HG02973 (cell line): ENCODE results near the gene APBA2.

Source experiments
- ATAC-seq: cut with Tn5 transposase; IDR thresholded peaks from one replicate; pipeline ENCODE4 v1.9.1; 2021; ENCODE audit warnings: moderate library complexity; ENCODE audit not compliant: unreplicated experiment

Gene APBA2

DNA sequence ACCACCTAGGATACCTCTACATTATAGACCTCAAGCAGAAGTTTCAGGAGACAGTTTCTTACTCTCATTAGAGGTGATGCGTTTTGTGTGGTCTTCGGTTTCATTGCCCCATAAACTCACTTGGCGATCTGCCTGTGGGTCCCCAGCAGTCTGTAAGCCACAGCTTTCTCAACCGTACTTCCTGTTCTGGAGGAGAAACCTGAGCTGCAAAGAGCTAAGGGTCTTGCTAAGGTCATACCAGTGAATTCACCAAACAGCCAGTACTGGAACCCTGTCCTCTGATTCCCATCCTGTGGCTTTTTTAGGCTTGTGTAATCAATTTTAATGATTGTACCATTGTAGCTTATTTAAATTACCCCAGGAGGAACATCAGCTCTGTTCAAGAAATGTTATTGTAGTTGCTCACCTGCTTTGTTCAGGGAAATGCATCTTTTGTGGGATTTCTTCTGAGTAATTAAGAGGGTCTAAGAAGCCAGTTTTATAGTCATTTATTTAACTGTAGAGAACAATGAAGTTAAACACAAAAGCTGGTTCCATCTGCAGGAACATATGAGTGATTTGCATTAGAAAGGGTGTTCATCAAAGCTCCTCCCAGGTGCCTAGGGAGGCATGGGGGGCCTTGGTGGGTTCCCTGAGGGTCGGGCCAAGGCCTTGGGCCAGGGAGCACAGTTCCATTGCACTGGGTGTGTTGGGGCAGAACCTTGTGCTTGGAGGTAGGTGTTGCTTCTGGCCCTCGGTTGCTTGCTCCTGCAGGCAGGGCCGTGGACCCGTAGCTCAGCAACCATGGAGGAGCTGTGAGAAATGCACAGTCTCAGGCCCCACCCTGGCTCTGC, 69.6 kb downstream of the APBA2 start:
- ATAC-seq, result no peak

DNA sequence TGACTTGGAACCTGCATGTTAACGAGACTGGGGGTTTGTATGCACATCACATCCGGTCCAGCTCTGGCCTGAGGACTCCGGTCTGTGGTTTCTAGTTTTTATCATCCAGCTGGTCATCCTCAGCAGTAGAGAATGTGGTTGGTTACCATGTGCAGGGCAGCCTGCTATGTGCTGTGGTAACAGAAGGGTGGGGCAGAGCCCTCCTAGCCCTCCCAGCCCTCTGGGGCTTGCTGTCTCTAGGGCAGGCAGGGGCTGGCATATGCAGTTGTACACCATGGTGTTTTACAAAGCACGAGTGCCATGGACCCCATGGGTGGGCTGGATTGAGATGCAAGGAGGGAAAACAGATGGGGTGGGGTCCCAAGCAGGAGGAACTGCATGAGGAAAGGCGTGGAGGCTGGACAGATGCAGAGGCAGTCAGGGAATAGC, 70.2 kb downstream of the APBA2 start:
- no peak for ATAC-seq

DNA sequence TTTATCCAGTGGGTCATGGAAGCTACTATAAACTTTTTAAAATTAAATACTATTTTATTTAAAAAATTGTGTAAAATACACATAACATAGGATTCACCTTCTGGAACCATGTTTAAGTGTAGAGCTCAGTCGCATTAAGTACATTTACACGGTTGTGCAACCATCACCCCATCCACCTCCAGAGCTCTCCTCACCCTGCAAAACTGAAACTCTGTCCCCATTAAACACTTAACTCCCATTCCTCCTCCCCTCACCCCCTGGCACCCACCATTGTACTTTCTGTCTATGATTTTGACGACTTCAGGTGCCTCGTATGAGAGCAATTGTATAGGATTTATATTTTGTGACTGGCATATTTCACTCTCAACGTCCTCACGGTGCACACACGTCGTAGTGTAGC, 70.7 kb downstream of the APBA2 start:
- no peak for ATAC-seq

DNA sequence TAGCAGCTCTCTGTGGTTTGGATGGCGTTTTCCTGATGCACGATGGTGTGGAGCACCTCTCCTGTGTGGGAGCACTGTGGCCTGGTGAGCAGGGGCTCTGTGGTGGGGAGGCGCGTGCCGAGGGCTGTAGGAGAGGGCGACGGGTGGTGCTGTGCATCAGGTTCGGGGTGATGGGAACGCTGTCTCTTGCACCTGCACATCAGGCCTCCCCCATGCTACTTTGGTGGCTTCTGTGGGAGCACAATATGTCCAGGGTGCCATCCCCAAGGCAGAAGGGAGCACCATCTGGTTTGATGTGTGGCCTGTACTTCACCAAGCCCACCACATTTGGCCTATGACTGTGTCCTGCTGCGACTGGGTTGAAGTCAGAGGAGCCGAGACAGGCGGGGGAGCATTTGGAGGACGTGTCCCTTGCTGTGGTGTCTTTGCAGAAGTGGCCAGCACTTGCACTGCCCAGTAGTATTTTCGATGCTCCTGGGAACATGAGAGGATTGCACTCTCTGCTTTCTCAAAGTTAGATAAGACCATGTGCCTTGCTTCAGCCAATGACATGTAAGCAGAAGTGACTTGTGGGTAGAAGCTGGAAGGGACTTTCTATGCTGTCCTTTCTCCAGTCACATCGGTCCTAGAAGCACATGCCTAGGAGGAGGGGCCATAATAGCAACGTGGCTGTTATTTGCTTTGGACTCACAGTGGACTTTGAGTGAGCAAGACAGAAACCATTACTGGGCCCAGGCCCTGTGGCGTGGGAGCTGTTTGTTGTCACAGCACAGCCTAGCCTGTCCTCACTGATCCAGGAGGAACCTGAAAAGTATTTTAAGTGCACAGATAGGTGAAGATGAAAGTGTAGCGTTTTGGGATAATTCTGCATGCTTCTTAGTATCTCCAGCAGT, 72.1 kb downstream of the APBA2 start:
- ATAC-seq, result no peak

DNA sequence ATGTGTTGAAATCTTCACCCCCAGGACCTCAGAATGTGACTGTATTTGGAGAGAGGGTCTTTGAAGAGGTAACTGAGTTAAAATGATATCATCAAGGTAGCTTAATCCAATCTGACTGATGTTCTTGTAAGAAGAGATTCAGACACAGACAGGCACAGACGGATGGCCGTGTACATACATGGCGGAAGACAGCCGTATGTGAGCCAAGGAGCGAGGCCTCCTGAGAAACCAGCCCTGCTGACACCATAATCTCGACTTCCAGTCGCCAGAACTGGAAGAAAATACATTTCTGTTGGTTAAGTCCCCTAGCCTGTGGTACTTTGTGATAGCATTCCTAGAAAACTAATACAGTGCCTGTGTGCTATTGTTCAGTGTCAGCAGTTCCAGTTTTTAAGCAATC, 73.6 kb downstream of the APBA2 start:
- no peak for ATAC-seq

DNA sequence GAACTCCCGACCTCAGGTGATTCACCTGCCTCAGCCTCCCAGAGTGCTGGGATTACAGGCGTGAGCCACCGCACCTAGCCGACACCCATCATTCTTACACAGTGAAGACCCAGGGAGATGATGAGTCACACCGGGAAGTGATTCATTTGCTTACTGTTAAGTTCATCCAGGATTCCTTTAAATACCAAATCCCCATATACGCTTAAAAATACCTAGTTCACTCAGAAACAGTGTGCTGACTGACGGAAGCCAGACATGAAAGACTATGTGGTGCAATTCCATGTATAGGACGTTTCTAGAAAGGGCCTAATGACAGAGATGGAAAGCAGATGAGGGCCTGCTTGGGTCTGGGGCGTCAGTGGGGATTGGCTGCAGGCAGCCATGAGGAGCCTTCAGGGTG, 75.2 kb downstream of the APBA2 start:
- no peak for ATAC-seq

DNA sequence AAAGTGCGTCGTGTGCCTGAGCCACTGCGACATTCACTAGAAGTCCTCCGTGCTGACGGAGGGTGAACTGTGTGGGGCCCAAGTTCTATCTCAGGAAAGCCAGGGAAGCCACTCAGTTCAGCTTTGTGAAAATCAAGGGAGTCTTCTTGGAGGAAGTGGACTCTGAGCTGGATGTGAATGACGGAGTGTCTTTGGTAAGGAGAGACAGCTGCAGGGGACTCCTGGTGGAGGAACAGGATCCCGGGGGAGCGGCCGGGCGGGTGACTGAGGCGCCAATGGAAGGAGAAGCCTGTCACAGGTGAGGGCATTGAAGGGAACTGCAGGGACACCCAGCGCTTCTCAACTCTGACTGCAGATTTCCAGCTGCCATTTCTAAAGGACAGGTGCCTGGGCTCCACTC, 75.6 kb downstream of the APBA2 start:
- no peak for ATAC-seq

DNA sequence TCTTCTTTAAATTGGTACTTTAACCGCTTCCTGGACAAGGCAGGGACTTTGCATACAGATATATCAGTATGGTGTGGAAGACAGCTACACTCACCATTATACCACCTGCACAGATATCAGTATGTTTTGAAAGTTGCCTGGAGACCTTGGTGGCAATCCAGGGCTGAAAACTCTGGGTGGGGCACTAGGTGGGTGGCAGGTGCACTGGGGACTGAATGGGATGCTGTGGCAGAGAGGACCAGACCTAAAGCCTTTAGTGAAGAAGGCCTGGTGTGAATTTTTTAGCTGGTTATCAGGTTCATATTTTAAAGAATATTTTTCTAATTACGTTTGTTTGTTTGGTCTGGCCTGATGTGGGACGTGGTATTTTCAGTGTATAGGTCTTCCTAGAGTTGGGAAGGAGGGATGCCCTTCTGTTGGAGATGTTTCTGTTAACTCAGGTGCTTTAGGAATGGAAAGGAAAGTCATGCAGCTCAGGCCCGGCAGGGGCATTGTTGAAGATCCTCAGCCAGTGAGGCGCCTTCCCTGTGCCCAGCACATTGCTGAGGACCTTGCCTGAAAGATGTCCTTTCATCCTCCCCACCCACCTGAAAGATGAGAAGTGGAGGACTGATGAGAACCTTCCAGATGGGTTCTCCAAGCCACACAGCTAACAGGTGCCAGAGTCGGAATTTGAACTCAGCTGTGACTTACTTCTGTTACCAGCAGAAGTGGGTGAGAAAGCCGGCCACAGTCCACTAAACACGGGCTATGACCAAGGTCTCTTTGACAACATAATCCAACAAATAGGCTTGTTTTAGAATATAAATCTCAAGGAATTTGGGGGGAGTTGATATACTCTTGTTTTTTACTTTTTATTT, 77.3 kb downstream of the APBA2 start:
- no peak for ATAC-seq

DNA sequence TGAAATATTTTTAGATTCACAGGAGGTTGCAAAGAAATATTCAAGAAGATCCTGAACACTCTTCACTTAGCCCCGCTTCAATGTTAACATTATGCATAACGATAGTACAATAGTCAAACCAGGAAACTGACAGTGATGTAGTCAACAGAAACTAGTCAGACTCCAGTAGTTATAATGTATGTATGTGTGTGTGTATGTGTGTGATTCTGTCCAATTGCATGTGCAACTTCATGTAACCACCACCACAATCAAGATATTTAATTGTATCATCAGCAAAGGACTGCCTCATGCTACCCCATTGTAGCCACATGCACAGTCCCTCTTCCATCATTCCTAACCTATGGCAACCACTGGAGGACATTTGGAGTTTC, 77.9 kb downstream of the APBA2 start:
- no peak for ATAC-seq

DNA sequence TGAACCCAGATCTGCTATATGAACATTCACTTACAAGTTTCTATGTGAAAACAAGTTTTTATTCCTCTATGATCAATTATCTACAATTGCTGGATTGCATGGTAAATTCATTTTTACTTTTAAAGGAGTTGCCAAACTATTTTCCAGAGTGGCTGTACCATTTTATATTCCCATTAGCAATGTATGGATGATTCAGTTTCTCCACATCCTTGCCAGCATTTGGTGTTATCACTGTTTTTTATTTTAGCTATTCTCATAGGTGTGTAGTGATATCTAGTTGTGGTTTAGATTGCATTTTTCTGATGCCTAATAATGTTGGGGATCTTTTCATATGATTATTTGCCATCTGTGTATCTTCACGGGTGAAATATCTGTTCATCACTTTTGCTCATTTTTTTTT, 78.3 kb downstream of the APBA2 start:
- ATAC-seq, result no peak

DNA sequence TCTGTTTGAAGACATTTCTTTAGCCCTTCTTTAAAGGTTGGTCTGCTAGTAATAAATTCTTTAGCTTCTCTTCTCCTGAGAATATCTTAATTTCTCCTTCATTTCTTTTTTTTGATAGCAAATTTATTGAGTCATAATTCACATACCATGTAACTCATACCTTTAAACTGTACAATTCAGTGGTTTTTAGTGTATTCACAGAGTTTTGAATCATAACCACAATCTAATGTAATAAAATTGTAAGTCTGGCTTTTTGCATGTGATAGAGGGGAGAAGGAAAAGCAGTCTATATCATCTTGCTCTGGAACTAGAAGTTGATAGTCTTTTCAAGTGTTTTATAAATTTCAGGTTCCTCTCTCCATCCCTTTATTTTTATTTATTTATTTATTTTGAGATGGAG, 81.3 kb downstream of the APBA2 start:
- ATAC-seq, result no peak

DNA sequence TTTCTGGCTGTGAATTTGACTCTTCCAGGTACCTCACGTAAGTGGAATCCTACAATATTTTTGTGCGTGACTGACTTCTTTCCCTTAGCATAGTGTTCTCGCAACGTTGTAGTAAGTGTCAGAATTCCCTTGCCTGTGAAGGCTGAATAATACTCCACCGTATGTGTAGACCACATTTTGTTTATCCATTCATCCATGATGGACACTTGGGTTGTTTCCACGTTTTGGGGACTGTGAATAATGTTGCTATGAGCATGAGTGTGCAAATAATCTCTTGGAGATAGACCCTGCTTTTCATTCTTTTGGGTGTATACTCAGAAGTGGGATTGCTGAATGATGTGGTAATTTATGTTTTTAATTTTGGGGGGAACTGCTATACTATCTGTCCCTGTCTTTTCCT, 82.2 kb downstream of the APBA2 start:
- no peak for ATAC-seq

DNA sequence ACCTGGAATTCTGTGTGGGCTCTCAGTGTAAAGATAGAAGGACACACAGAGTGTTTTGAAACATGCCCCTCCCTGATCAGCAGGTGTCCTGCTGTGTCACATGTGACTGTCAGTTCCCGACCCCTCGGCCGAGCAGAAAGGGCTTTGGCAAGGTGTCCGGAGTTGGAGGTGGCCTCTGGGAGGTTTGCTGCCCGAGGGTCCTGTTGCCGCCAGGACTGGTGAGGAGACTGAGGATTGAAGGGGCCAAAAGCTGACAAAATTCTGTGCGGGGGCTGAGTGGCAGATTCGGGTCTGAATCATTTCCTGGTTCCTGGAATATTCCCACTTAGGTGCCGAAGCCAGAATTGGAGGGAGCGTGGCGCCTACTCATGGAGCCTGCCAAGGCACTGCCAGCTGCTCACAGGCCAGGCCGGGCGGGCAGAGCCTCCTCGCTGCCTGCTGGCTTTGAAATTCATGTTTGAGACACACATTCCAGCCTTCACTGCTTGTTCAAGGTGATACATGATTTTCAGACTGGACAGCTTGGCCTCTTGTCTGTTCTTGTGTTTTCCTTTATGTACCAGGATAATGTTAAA, 83.8 kb downstream of the APBA2 start:
- no peak for ATAC-seq

DNA sequence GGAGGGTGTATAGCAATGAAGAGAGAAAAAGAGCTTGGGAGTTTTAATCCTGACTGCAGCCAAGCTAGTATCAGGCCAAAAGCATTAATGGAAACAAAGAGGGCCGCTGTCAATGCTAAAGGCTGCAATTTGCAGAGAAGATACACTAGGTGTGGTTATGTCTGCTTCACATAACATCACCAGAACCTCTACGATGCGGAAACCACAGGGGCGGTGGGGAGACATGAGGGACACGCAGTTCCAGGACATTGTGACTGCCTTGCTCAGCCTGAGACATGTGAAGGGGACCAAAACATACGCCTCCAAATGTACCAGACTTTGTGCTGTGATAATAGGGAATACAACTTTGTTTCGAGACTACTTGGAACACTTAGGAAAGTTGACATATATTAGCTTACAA, 88.4 kb downstream of the APBA2 start:
- ATAC-seq, result no peak

DNA sequence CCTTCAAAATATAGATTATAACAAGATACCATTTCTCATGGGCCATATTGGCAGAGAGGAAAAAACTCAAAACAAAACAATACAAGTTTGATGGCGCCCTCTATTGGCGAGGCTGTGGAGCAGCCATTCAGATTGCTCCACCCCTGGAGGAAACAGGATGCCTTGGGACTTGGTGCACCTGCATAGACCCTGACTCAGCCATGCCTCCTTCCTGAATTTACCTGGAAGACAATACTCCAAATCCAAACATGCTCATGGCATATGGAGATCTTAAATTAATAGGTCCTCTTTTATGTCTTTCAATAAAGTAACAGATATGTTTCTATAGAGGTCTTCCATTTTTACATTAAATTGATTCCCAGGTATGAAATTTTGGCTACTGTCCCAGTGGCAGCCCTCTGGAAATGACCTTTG, 90.0 kb downstream of the APBA2 start:
- ATAC-seq, result no peak

DNA sequence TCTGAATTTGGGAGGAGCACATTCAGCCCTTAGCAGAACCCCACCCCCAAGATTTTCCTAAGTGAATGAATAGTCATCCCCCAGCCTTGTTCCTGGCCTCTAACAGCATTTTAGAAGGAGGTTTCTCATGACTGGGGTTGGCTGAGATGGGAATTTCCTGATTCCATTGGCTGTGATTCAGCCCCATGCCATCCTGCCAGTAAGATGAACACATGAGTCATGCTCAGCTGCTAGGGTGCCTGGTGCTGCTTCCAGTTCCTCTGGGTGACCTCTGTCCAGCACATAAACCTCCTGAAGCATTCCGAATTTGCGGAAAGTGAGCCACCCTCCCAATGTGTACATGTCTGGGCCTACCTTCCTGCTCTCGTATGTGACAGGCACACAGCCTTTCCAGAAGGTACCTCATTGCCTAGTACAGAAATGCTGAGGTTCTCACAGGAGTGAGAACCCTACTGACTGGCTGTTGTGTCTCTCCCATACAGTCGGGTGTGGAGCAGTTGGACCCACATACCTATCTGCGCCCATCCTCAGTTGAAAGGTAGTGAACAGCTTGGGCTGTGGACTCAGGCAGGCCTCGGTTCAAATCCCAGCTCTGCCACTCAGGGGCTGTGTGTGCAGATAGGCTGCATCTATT, 91.7 kb downstream of the APBA2 start:
- ATAC-seq, result no peak

DNA sequence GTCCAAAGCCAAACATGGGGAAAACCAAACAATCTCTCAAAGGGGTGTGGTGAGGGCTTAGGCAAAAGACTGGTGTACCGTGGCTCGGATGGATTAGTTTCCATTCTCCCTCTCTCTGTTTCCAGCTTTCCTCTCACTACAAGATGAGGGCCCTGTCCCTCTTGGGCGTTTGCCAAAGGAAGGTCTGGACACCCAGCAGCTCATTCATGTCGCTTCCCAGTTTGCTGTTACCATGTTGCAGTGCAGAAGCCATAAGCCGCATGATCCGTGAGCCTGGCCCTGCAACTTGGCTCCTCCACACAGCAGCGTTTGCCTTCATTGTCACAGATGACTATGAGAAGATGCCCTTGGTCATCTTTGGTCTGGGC, 92.2 kb downstream of the APBA2 start:
- ATAC-seq, result no peak

DNA sequence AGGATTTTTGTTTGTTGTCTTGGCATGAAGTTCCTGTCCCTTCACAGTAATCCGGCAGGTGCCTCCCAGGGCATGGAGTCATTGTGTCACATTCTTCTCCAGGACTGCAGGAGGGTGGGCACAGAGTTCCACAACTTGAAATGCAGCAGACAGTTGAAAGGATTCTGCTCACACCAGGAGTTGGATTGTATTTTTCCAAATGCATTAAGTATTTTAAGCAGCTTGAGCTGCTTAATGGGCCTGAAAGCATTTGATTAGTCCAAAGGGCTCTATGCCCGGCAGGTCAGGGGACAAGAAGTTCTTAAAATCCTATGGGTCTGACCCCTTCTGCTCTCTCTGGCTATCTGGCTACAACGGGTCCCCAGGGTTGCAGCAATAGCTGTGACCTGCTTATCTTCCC, 92.9 kb downstream of the APBA2 start:
- ATAC-seq, result no peak

DNA sequence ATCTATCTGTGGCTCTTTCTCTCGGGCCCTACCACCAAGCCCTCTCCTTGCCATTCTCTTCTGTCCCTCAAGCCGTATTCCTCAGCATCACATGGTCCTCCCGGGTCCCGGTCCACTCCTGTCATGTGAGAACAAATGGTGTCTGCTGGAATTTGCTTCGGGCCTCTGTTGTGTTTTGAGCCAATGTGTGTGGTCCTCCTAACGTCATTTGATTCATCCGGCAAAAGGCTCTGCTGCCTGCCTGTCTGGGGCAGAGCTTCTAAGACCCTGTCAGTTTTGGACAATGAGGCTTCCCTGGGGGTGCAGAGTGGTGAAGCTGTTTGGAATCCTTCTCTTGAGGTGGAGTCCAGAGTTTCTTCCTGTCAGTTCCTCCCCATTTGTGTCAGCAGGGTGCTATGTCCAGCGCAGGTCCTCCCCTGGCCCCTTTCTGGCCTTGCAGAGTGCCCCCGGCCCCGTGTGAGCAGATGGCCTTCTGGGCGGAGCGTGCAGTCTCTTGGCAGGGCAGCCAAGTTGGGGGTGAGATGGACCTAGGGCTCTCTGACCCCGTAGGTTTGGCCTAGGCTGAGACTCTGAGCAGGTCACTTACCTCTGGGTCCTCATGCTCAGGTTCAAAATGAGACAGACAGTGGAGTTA, 93.6 kb downstream of the APBA2 start:
- no peak for ATAC-seq

DNA sequence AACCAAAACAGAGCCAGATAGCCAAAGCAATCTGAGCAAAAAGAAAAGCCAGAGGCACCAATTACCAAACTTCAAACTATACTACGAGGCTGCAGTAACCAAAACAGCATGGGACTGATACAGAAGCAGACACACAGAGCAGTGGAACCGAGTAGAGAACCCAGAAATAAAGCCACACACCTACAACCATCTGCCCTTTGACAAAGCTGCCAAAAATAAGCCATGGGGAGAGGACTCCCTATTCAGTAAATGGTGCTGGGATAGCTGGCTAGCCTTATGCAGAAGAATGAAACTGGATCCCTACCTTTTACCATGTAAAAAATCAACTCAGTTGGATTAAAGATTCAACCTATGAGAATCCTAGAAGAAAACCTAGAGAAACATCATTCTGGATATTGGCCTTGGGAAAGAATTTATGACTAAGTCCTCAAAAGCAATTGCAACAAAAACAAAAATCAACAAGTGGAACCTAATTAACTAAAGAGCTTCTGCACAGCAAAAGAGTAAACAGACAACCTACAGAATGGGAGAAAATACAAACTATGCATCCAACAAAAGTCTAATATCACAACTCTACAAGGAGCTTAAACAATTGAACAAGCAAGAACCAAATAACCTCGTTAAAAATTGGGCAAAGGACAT, 95.1 kb downstream of the APBA2 start:
- no peak for ATAC-seq
